Thyroid gland (tissue), 4 donors: ENCODE results near the gene HECTD2.

Experiments used
- CTCF ChIP-seq, 6 experiments: fragments of 200-600 bp in 3 of 6; fragments of 450-650 bp in 3 of 6; sonication (generic) in 3 of 6; IDR thresholded peaks; one replicate each; pipeline ENCODE4 v1.5.1; 2016 to 2019; ENCODE audit warnings: antibody characterized with exemption in 6 of 6, mild to moderate bottlenecking in 2 of 6, inconsistent platforms in 1 of 6, moderate library complexity in 1 of 6
- POLR2A ChIP-seq, 2 donors: fragments of 450-650 bp; IDR thresholded peaks; one replicate each; pipeline ENCODE4 v1.6.1; 2017; ENCODE audit warnings: antibody characterized with exemption in 2 of 2, mild to moderate bottlenecking in 2 of 2, moderate library complexity in 1 of 2

GRCh38 chr10:91385306-91386085 lies 24.6 kb upstream of the HECTD2 start:
- TF ChIP-seq CTCF (IDR thresholded peaks at IDR 0.05) = no peak
- no peak for TF ChIP-seq POLR2A (IDR thresholded peaks at IDR 0.05)
